Inflammatory macrophage treated with lipopolysaccharide for 4 hours (primary cell): ENCODE results near the gene MOSPD2.

Experiments used
- DNase-seq: peaks from one replicate; pipeline ENCODE4 v3.0.0-alpha.2; 2020

MOSPD2 gene

GRCh38 chrX:14916017-14916674, 42.9 kb downstream of the MOSPD2 start:
- DNase-seq: no peak

- no peak for DNase-seq
Observed at GRCh38 chrX:14919407-14919806, 46.2 kb downstream of the MOSPD2 start.

- DNase-seq: no peak
Observed at GRCh38 chrX:14920196-14920595, 47.0 kb downstream of the MOSPD2 start.

- no peak for DNase-seq
Observed at GRCh38 chrX:14922437-14922836, 49.2 kb downstream of the MOSPD2 start.

GRCh38 chrX:14923761-14924160, 50.5 kb downstream of the MOSPD2 start:
- DNase-seq: no peak

GRCh38 chrX:14926471-14926870, 53.2 kb downstream of the MOSPD2 start:
- DNase-seq: no peak

GRCh38 chrX:14927401-14927800, 54.2 kb downstream of the MOSPD2 start:
- DNase-seq: no peak

GRCh38 chrX:14930663-14931062, 57.4 kb downstream of the MOSPD2 start:
- peak; percentile 6 for DNase-seq

GRCh38 chrX:14932136-14932535, 58.9 kb downstream of the MOSPD2 start:
- DNase-seq: no peak

- DNase-seq: no peak
Observed at GRCh38 chrX:14934423-14934822, 61.2 kb downstream of the MOSPD2 start.

- DNase-seq: peak; percentile 78
Observed at GRCh38 chrX:14936561-14936960, 63.3 kb downstream of the MOSPD2 start.

GRCh38 chrX:14939644-14940043, 66.4 kb downstream of the MOSPD2 start:
- DNase-seq: no peak

GRCh38 chrX:14941301-14941700, 68.1 kb downstream of the MOSPD2 start:
- no peak for DNase-seq

GRCh38 chrX:14942341-14942740, 69.1 kb downstream of the MOSPD2 start:
- DNase-seq: no peak

GRCh38 chrX:14943962-14944361, 70.7 kb downstream of the MOSPD2 start:
- no peak for DNase-seq

- no peak for DNase-seq
Observed at GRCh38 chrX:14946606-14947155, 73.5 kb downstream of the MOSPD2 start.

- no peak for DNase-seq
Observed at GRCh38 chrX:14948691-14949090, 75.5 kb downstream of the MOSPD2 start.

- no peak for DNase-seq
Observed at GRCh38 chrX:14956813-14957582, 83.8 kb downstream of the MOSPD2 start.

GRCh38 chrX:14963447-14964236, 90.4 kb downstream of the MOSPD2 start:
- no peak for DNase-seq

GRCh38 chrX:14964500-14964899, 91.3 kb downstream of the MOSPD2 start:
- no peak for DNase-seq
